Stomach smooth muscle (tissue), 2 donors: ENCODE results near the gene CGREF1.

Source experiments
- H3K27ac ChIP-seq: one replicate; pipeline ENCODE4 v1.7.0; 2013; ENCODE audit warnings: mild to moderate bottlenecking, low read length, inconsistent platforms
- H3K27me3 ChIP-seq, 2 donors: one replicate each; pipeline ENCODE4 v1.7.0; 2013; ENCODE audit warnings: low read length in 2 of 2; ENCODE audit not compliant: insufficient read depth in 2 of 2, control insufficient read depth in 1 of 2
- H3K36me3 ChIP-seq, 2 donors: one replicate each; pipeline ENCODE4 v1.7.0; 2013; ENCODE audit warnings: low read length in 2 of 2; ENCODE audit not compliant: control insufficient read depth in 2 of 2, insufficient read depth in 2 of 2
- H3K4me1 ChIP-seq: one replicate; pipeline ENCODE4 v1.7.0; 2013; ENCODE audit warnings: low read length; ENCODE audit not compliant: control insufficient read depth, insufficient read depth
- H3K4me3 ChIP-seq, 2 donors: one replicate each; pipeline ENCODE4 v1.7.0; 2013; ENCODE audit warnings: low read length in 2 of 2
- H3K9ac ChIP-seq, 2 donors: one replicate each; pipeline ENCODE4 v1.7.0; 2013; ENCODE audit warnings: low read length in 2 of 2, mild to moderate bottlenecking in 1 of 2
- H3K9me3 ChIP-seq, 2 donors: one replicate each; pipeline ENCODE4 v1.7.0; 2013; ENCODE audit warnings: low read length in 2 of 2; ENCODE audit not compliant: control insufficient read depth in 2 of 2
- donor health status: healthy.
- donor health status: Pancreatic carcinoma.

CGREF1 gene, protein sequence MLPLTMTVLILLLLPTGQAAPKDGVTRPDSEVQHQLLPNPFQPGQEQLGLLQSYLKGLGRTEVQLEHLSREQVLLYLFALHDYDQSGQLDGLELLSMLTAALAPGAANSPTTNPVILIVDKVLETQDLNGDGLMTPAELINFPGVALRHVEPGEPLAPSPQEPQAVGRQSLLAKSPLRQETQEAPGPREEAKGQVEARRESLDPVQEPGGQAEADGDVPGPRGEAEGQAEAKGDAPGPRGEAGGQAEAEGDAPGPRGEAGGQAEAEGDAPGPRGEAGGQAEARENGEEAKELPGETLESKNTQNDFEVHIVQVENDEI

GRCh38 chr2:27118525-27119329, at the start of gene CGREF1:
Gene CGREF1, minus strand, starts transcription at chr2:27119128. Its CDS starts 14,762 bp downstream, at chr2:27104366.
- no peaks in the 10 kb centered on the region for H3K9me3 ChIP-seq
- peaks cover 18% of the 10 kb centered on the region for H3K4me1 ChIP-seq
- no peaks in the 10 kb centered on the region for H3K36me3 ChIP-seq
- peaks cover 17 to 21% of the 10 kb centered on the region in 2 donors for H3K27me3 ChIP-seq
- H3K27ac ChIP-seq, result no peak within 1 kb of the TSS
- peak within 1 kb of the TSS; percentile 15 to 67 for H3K4me3 ChIP-seq
- no peak within 1 kb of the TSS for H3K9ac ChIP-seq

DNA sequence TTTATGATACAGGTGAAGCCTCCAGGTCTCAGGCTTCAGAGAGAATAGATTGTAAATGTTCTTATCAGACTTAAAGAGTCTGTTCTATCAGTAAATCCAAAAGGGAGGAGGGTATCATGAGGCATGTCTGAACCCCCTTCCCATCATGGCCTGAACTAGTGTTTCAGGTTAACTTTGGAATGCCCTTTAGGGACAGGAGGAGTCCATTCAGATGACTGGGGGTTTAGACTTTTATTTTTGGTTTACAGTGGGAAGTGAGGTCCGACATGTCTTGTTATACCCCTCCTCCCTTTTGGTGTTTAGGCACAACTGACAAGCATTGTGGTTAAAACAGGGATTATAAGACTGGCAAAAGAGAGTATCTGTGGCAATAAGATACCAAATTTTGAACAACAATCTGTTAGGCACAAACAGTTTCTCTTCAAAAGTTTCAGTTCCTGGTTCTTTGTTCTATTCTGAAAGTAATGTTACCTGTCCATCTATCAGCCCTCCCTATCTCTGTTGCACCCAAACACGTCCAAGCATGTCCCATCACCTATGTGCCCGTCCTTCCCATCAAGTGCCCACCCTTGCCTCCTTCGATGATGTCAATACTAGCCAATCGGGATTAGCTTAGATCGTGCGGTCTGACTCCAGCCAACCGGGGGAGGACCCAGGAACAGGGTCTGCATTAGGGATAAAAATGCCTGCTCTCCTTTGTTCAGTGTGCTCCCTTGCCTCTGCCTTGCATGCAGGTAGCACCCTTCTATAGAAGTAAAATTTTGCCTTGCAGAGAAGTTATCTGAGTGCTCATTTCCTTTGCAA, 46.2 kb upstream of the CGREF1 start:
- H3K27me3 ChIP-seq, result peaks cover 3 to 4% of the 10 kb centered on the region in 2 donors
- no peaks in the 10 kb centered on the region for H3K36me3 ChIP-seq
- H3K4me1 ChIP-seq, result no peaks in the 10 kb centered on the region
- no peaks in the 10 kb centered on the region for H3K9me3 ChIP-seq
- no peak overlapping the region for H3K27ac ChIP-seq
- H3K9ac ChIP-seq, result no peak overlapping the region
- H3K4me3 ChIP-seq, result no peak overlapping the region

GRCh38 chr2:27162151-27163121, 43.5 kb upstream of the CGREF1 start:
- Histone ChIP-seq H3K4me3 (no peak overlapping the region), H3K36me3 (no peaks in the 10 kb centered on the region), H3K27me3 (peaks cover 0 to 3% of the 10 kb centered on the region in 2 donors), H3K27ac (no peak overlapping the region), H3K4me1 (no peaks in the 10 kb centered on the region), H3K9me3 (no peaks in the 10 kb centered on the region), H3K9ac (no peak overlapping the region)

GRCh38 chr2:27160191-27160590, 41.3 kb upstream of the CGREF1 start:
- Histone ChIP-seq H3K4me1 (no peaks in the 10 kb centered on the region), H3K27me3 (peaks cover 0 to 3% of the 10 kb centered on the region in 2 donors)

GRCh38 chr2:27159271-27159670, 40.3 kb upstream of the CGREF1 start:
- peaks cover 0 to 3% of the 10 kb centered on the region in 2 donors for H3K27me3 ChIP-seq
- no peaks in the 10 kb centered on the region for H3K36me3 ChIP-seq
- no peak overlapping the region for H3K4me3 ChIP-seq
- no peak overlapping the region for H3K9ac ChIP-seq
- H3K27ac ChIP-seq, result no peak overlapping the region
- no peaks in the 10 kb centered on the region for H3K9me3 ChIP-seq
- no peaks in the 10 kb centered on the region for H3K4me1 ChIP-seq

More at GRCh38 chr2:27160191-27160590, 41.3 kb upstream of the CGREF1 start:
- Histone ChIP-seq H3K4me3 (no peak overlapping the region), H3K27ac (no peak overlapping the region), H3K36me3 (no peaks in the 10 kb centered on the region), H3K9ac (no peak overlapping the region), H3K9me3 (no peaks in the 10 kb centered on the region)

GRCh38 chr2:27158468-27158867, 39.5 kb upstream of the CGREF1 start:
- H3K9me3 ChIP-seq, result no peaks in the 10 kb centered on the region
- peaks cover 0 to 3% of the 10 kb centered on the region in 2 donors for H3K27me3 ChIP-seq
- no peaks in the 10 kb centered on the region for H3K36me3 ChIP-seq
- no peak overlapping the region for H3K27ac ChIP-seq
- H3K9ac ChIP-seq, result no peak overlapping the region
- H3K4me1 ChIP-seq, result no peaks in the 10 kb centered on the region
- no peak overlapping the region for H3K4me3 ChIP-seq

DNA sequence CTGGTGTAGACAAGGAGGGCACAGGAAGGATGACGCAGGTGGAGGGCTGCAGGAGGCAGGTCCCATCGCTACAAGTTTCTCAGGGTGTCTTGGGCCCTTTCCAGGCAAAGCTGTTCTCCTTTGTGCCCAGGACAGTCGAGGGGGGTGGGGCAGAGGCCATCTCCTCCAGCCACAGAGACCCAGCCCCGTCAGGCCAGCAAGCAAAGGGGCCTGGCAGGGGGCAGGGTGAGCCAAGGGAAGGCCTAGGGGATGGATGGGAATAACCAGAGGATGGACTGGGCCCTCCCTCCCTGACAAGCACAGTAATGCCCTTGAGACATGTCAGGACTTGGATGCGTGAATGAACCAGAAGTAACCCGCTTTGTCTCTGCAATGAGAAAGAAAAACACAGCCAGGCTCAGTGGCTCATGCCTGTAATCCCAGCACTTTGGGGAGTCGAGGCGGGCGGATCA, 36.2 kb upstream of the CGREF1 start:
- H3K4me1 ChIP-seq, result no peaks in the 10 kb centered on the region
- peaks cover 0 to 2% of the 10 kb centered on the region in 2 donors for H3K27me3 ChIP-seq
- H3K9me3 ChIP-seq, result no peaks in the 10 kb centered on the region
- H3K9ac ChIP-seq, result no peak overlapping the region
- no peak overlapping the region for H3K27ac ChIP-seq
- H3K36me3 ChIP-seq, result no peaks in the 10 kb centered on the region
- no peak overlapping the region for H3K4me3 ChIP-seq

DNA sequence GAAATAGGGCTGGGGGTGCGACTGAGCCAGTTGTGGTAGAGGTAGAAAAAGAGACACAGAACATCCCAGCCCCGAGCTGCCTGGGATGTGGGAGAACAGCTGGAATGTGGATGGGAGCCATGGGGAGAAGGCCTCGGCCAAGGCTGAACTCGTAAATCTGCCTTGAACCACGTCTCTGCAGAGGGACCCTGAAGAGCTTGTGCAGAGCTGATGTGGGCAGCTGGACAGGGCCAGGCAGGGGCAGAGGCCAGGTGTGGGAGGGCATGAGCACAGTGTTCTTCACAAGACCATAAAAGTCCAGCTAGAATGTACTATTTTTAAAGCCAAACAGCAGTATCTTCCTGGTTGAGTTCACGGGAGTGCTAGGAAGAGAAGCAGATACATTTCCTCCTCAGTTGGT, 35.6 kb upstream of the CGREF1 start:
- Histone ChIP-seq H3K27ac (no peak overlapping the region), H3K4me1 (no peaks in the 10 kb centered on the region), H3K9ac (no peak overlapping the region), H3K36me3 (no peaks in the 10 kb centered on the region), H3K27me3 (peaks cover 0 to 2% of the 10 kb centered on the region in 2 donors), H3K9me3 (no peaks in the 10 kb centered on the region), H3K4me3 (no peak overlapping the region)

GRCh38 chr2:27152796-27153464, 34.0 kb upstream of the CGREF1 start:
- Histone ChIP-seq H3K9ac (no peak overlapping the region), H3K4me1 (no peaks in the 10 kb centered on the region), H3K27ac (no peak overlapping the region)

More at GRCh38 chr2:27152796-27153464, 34.0 kb upstream of the CGREF1 start:
- H3K4me3 ChIP-seq, result no peak overlapping the region
- no peaks in the 10 kb centered on the region for H3K9me3 ChIP-seq
- peaks cover 0 to 4% of the 10 kb centered on the region in 2 donors for H3K27me3 ChIP-seq
- H3K36me3 ChIP-seq, result no peaks in the 10 kb centered on the region
